Skin epidermis (tissue), 12 donors: Measurements from ENCODE around the gene PTAR1.
"Not testable (repeated sequence)": the region's sequence is repeated elsewhere in the genome, so short reads cannot be mapped to it uniquely, and the experiment has no call there.

Source experiments
- H3K27ac ChIP-seq, 21 experiments: fragments of 200-600 bp; sonication (generic) in 11 of 21; one replicate each; pipeline ENCODE4 v1.5.0; 2020; ENCODE audit warnings: mild to moderate bottlenecking in 3 of 21, inconsistent platforms in 2 of 21, moderate library complexity in 2 of 21
- H3K4me3 ChIP-seq, 7 experiments: fragments of 200-600 bp; sonication (generic) in 2 of 7; one replicate each; pipeline ENCODE4 v1.5.0; 2020; ENCODE audit warnings: inconsistent platforms in 2 of 7, mild to moderate bottlenecking in 2 of 7, moderate library complexity in 1 of 7

The PTAR1 gene

GRCh38 chr9:69759421-69760277 lies at the start of gene PTAR1:
PTAR1 (minus strand) TSS chr9:69760011; CDS start chr9:69759938, 73 bp downstream.
- peak within 1 kb of the TSS; percentile 76 to 98 (median 96) for H3K27ac ChIP-seq
- peak within 1 kb of the TSS; percentile 60 to 90 (median 89) for H3K4me3 ChIP-seq

GRCh38 chr9:69809304-69809863 lies 49.6 kb upstream of the PTAR1 start:
- Histone ChIP-seq H3K27ac (no peak overlapping the region), H3K4me3 (no peak overlapping the region)

- no peak overlapping the region for H3K4me3 ChIP-seq
Observed at GRCh38 chr9:69806627-69807026, 46.8 kb upstream of the PTAR1 start.

GRCh38 chr9:69805962-69806515 lies 46.2 kb upstream of the PTAR1 start:
- Histone ChIP-seq H3K27ac (peak overlapping the region in 1 of 21 experiments; percentile 10), H3K4me3 (no peak overlapping the region)

More at GRCh38 chr9:69806627-69807026, 46.8 kb upstream of the PTAR1 start:
- no peak overlapping the region for H3K27ac ChIP-seq

- Histone ChIP-seq H3K4me3 (no peak overlapping the region), H3K27ac (no peak overlapping the region)
Observed at GRCh38 chr9:69801989-69802388, 42.2 kb upstream of the PTAR1 start.

GRCh38 chr9:69800027-69800426 lies 40.2 kb upstream of the PTAR1 start:
- H3K4me3 ChIP-seq, H3K27ac ChIP-seq: not testable (repeated sequence)

- H3K27ac ChIP-seq, H3K4me3 ChIP-seq: not testable (repeated sequence)
Observed at GRCh38 chr9:69799521-69799920, 39.7 kb upstream of the PTAR1 start.

GRCh38 chr9:69798744-69799143 lies 38.9 kb upstream of the PTAR1 start:
- no peak overlapping the region for H3K27ac ChIP-seq
- H3K4me3 ChIP-seq, result no peak overlapping the region

GRCh38 chr9:69797675-69798074 lies 37.9 kb upstream of the PTAR1 start:
- Histone ChIP-seq H3K4me3 (no peak overlapping the region), H3K27ac (no peak overlapping the region)

GRCh38 chr9:69794356-69794755 lies 34.5 kb upstream of the PTAR1 start:
- H3K4me3 ChIP-seq, result no peak overlapping the region
- no peak overlapping the region for H3K27ac ChIP-seq

- H3K27ac ChIP-seq, result no peak overlapping the region
Observed at GRCh38 chr9:69785757-69786156, 25.9 kb upstream of the PTAR1 start.

GRCh38 chr9:69773258-69773657 lies 13.4 kb upstream of the PTAR1 start:
- Histone ChIP-seq H3K4me3 (no peak overlapping the region), H3K27ac (no peak overlapping the region)

More at GRCh38 chr9:69785757-69786156, 25.9 kb upstream of the PTAR1 start:
- no peak overlapping the region for H3K4me3 ChIP-seq

- Histone ChIP-seq H3K27ac (no peak overlapping the region), H3K4me3 (no peak overlapping the region)
Observed at GRCh38 chr9:69771775-69772418, 12.1 kb upstream of the PTAR1 start.

GRCh38 chr9:69768716-69769115 lies 8.9 kb upstream of the PTAR1 start:
- Histone ChIP-seq H3K4me3 (no peak overlapping the region), H3K27ac (no peak overlapping the region)

- Histone ChIP-seq H3K27ac (no peak overlapping the region), H3K4me3 (no peak overlapping the region)
Observed at GRCh38 chr9:69768101-69768500, 8.3 kb upstream of the PTAR1 start.

GRCh38 chr9:69763862-69764261 lies 4.1 kb upstream of the PTAR1 start:
- not testable (repeated sequence) for H3K4me3 ChIP-seq, H3K27ac ChIP-seq

GRCh38 chr9:69762527-69762926 lies 2.7 kb upstream of the PTAR1 start:
- Histone ChIP-seq H3K27ac (no peak overlapping the region), H3K4me3 (no peak overlapping the region)

GRCh38 chr9:69760278-69760610 lies 433 bp upstream of the PTAR1 start:
- peak overlapping the region in 20 of 21 experiments; percentile 52 to 98 (median 94) for H3K27ac ChIP-seq
- peak overlapping the region; percentile 60 to 90 (median 89) for H3K4me3 ChIP-seq

- peak overlapping the region; percentile 60 to 90 (median 89) for H3K4me3 ChIP-seq
- peak overlapping the region in 20 of 21 experiments; percentile 89 to 98 (median 96) for H3K27ac ChIP-seq
Observed at GRCh38 chr9:69759021-69759420, 790 bp downstream of the PTAR1 start.

- no peak overlapping the region for H3K27ac ChIP-seq
- H3K4me3 ChIP-seq, result peak overlapping the region in 4 of 7 experiments; percentile 79 to 90 (median 89)
Observed at GRCh38 chr9:69757996-69758675, 1.7 kb downstream of the PTAR1 start.
